Measurements from ENCODE around the gene ZFP36L1.

The ZFP36L1 gene

DNA sequence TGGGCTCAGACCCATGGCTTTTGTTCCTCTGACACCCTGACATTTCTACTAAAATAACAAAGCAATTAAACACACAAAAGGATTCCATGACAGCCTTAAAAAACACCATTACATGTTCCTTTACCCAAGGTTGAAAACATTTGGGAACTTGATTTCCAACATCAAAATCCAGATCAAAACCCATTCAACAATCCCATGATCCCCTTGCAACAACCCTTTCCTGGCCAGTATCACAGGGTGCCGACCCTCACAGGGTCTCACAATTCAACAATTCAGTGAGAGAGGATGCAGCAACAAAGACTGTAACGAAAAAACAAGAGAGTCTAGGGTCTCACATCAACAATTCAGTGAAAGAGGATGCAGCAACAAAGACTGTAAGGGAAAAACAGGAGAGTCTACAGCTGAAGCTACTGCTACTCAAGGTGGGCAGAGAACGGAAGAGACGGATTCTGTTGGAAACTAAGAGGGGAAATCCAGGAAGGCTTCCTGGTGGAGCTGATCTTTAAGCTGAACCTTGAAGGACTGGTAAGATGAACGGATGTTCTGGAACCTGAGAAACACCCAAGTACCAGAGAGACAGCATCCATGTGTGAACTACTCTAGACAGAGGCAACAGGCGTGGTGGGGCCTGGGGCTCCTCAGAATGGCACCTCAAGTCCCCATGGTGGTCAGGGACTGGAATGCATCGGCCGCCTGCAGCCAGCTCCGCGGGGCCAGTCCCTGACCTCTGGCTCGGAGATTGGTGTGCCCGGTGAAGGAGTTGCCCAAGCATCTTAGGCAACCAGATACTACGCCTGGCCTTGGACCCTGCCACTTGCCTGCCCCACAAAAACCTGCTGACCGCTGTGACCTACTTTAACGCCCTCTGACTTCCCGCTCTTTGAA lies 22.7 kb upstream of the ZFP36L1 start:
- peak; percentile 24 for DNase-seq

DNA sequence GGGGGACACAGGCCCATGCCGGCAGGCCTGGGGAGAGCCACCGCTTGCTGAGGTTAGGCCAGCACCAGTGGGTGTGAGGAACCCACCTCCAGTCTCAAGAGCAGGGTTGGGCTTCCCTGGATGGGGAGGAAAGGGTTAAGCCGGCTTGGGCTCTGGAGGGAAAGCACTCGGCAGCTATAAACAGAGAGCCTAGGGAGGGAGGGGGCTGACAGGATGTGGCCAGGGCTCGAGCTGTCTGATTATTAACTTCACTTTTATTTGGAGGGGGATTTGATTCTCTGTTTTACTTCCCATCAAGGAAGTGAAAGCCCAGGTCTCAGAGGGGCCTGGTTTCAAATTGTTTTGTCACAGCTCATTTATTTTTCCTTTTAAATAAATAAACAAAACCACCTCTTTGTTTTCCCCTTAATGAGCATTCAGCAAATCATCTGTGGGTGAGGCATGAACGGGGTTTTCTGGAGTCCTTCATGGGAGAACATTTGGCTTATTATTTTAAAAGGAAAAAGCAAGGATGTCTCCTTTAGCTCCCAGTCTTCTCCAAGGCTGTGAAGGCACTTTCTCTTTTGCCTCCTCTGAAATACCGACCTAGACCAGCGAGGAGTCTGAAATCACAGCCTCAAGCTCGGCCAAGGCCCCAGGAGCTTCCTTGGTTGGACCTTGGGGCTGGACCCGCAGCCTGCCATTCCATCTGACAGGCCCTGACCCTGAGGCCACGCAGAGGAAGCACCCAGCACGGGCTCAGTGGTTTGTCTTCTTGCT lies 21.9 kb upstream of the ZFP36L1 start:
- DNase-seq, result no peak

DNA sequence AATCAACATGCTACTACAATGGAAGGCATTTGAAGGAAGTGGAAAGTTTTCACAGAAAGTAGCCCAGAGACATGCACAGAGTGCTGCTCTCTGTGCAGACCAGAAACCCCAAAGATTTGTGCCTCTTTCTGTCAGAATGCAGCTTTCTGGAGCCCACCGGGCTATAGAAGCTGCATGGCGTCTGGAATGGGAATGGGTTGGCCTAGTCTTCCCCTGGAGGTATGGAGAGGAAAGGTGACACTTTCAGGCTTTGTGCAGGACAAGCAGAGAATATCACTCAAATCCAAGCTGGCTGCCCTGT lies 21.3 kb upstream of the ZFP36L1 start:
- no peak for DNase-seq

DNA sequence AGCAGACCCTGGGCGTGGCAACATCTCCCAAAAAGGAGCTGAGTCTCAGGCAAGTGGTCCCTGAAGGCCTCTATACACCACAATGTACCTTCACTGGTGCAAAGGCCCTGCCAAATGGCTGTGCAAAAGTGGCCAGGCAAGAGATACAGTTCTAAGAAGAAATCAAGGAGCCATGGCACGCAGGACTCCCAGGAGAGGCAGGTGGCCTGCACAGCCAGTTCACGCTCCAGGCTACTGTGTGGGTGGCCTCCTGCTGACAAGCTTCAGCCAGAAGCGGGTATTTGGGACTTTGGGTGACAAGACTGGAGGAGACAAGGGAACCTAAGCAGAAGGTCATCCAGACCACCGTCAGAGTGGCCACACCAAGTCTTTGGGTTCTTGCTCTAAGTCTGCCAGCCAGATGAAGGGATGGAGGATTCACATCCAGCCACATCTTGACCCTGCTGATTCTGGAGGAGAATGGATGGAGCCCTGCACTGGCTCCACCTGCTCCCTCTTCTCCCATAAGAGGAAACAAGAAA lies 20.5 kb upstream of the ZFP36L1 start:
- no peak for DNase-seq

DNA sequence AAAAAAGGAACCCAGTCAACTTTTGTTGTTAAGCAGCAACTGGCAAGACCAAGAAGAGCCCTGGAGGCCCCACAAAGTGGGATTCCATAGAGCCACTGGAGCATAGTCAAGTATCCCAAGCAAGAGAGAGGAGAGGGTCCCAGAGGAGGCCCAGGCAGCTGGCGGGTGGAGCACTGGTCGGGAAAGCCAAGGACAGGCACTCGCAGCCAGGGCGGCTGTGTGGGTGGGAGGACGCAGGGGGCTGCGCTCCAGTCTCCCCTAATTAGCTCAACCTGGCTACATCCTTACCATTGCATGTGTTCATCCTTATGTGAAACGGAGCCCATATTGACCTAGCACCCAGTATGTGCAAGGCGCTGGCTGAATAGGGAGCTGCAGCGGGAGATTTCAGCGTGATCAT lies 18.3 kb upstream of the ZFP36L1 start:
- DNase-seq, result no peak

DNA sequence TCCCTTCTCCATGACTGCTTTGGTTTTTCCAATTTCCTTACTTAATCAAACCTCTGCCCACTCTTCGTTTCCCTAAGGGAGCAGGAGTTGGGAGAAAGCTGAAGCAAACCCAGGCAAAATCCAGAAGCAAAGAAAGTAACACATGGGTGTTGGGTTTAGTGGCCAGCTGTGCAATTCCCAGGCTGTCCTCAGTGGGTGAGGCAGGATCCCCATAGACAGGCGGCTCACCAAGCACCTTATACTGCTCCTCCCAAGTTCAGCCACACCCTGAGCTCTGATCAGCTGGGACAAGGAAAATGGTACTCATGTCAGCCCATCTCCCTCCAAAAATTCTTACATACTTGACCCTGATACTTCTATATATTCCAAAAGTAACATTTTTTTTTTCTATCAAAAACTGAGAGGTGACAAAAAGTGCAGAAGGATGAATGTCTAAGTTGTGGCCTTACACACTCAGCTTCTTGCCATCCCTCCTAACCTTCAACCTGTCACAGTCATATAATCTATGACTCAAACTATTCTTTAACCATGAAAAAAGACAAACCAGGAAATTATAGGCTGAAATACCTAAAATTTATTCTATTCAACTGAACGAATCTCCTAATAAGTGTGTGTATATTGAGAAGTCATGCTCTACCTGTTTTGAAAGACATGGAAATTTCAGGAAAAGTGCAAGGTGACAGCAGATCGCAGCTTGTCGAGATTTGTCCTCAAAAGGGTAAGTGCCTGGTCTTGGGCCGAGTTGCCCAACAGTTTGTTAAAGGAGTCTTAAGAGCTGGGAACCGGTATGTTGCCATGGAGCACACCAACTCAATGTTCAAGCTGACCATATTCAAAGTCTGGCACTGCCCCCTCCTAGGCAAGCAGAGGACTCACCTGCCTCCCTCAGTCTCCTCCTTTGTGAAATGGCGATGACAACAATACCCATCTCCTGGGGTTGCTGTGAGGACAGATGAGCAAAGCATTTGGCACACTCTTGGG lies 17.6 kb upstream of the ZFP36L1 start:
- DNase-seq, result no peak

DNA sequence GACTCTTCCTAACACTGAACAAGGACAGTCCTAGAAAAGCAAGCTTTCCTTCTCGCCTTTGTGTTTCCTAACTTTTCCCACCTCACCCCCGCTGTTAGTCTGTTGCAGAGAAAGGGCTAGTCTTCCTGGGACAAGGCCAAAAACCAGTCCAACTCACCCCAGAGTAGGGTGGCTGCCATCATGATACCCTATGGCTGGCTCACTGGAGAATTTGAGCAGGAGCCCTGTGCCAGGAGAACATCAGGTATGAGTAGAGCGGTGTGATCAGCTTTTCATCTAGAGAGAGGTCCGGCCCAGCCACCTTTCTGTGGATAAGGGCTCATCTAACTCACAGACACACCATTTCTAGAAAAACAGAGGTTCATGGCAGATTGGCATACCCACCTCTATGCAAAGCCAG lies 16.7 kb upstream of the ZFP36L1 start:
- DNase-seq, result no peak

DNA sequence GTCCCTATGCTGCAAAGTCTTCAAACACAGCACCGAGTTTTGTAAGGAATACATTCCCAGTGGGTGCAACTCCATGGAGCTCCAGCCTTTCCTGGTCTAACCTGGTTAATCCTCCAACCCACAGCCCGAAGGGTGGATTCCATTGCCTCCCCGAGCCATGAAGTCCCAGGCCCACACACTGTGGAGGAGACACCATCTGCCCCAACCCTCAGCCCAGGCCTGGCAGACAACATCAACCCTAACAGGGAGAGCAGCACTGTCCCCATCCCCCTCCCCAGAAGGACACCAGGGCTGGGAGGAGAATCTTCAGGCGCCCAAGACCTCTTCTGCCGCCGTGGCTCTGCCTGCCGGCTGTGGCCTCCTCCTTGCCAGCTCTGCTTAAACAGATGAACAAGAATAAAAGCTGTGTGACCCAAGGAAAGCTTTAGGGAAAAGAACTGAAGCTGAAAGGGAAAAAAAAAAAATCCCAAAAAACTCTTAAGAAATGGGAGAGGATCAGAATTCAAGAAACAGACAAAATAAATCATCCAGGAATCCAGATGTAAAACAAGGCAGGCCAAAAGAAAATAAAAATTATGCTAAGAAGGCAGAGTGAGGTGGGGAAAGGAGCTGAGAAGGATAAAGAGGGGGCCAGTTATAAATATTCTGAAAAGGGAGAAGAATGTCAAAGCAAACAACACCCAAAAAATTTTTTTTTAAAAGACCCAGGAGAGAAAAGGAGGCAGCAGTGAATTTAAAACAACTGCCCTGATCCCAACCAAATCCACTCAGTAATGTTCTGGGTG lies 16.0 kb upstream of the ZFP36L1 start:
- no peak for DNase-seq

DNA sequence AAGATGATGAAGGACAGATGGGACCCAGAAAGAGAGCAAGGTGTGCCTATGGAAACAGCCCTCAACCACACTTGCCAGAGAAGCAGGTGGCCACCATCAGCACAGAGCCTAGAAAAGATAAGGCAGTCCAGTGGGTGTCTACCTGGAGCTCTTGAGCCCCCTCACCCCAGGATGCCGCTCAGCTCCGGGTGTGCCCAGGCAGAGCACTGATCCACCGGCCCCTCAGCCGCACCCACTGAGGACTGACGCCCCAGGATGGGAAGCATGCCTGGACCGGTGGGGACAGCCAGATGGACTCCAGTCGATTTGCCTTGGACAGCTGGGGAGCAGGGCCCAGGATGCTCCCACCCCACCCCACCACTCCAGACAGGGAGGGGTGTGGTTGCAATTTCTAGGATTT lies 15.1 kb upstream of the ZFP36L1 start:
- no peak for DNase-seq

DNA sequence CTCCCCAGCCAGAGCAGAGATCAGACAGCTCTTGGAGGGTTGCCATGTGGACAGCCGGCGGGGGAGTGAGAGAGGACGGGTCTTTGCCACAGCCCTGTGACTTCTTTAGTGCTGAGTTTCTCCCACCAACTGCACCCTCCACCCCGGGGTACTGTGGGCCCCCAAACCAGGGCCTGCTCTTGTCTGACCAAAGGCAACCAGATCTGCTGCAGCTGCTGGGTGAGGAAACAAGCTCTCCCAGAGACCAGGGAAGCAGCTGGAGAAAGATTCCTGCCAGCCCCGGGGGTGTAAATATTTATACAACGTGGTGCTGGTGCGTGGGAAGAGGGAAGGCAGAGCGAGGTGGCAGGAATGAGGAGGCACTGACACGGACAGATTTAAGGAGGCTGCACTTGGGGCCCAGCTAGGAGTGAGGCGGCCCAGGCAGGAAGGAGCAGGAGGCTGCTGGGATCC lies 14.3 kb upstream of the ZFP36L1 start:
- no peak for DNase-seq

DNA sequence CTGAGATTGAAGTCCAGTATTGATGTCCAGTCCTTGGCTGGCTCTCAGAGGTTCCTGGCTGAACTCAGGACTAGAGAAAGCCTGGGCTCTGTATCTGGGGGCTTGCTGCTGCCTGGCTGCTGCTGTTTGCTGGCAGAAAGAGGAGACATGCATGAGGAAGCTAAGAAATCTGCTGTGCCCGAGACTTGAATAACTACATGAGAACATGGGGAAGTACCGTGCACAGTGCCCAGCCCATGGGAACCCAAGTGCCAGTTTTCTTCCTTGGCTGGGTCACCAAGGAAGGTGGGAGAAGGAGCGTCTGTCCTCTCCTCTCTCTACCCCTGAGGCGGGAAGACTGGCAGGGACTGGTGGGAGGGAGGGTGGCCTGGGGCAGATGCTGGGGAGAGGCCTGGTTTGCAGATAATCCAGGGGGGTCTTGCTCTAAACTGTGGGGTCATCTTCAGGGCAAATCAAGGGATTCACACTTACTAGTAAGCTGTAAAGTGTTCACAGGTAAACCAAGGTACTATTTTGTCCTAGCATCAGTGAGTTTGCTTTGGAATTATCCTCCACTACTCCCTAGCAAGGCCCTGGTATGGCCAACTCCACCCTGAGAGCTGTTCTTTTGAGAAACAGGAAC lies 13.8 kb upstream of the ZFP36L1 start:
- DNase-seq, result no peak

DNA sequence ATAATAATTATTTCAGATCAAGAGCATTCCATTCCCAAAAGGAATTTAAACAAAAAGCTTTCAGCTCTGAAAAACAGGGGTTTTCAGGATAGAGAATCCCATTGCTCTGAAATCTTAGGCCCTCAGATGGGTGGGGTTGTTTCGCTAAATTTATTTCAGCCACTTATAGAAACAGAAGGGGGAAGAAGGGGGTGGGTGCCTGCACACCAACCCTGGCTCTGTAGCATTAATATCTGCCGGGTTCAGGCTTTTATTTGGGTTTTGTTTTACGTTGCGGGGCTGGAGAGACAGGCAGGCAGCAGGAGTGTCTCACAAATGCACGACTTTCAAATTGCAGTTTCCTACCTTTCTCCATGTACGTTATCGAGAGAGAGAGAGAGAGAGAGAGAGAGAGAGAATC lies 12.5 kb upstream of the ZFP36L1 start:
- no peak for DNase-seq

DNA sequence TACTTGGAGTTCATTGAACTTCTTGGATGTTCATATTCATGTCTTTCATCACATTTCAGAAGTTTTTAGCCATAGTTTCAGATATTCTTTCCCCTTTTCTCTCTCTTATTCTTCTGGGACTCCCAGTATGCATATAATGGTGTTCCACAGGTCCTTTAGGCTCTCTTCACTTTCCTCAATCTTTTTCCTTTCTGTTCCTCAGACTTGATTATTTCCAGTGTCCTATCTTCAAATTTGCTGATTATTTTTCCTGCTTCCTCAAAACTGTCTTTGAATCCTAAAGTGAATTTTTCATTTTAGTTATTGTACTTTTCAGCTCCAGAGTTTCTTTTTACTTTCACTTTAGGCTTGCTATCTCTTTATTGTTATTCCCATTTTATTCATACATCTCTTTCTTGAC lies 8.8 kb upstream of the ZFP36L1 start:
- DNase-seq, result no peak

DNA sequence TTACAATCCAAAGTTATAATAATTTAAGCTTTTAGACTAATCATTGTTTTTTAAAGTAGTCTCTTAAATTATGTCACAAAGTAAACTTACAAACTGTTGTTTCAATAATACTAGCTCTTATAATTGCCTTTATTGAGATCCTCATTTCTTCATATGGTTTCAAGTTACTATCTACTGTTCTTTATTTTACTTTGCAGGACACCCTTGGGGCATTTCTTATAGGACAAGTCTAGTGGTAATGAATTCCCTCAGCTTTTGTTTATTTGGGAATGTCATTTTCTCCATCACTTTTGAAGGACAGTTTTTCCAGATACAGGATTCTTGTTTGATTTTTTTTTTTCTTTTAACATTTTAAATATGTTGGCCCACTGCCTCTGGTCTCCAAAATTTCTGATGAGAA lies 8.1 kb upstream of the ZFP36L1 start:
- DNase-seq, result no peak

DNA sequence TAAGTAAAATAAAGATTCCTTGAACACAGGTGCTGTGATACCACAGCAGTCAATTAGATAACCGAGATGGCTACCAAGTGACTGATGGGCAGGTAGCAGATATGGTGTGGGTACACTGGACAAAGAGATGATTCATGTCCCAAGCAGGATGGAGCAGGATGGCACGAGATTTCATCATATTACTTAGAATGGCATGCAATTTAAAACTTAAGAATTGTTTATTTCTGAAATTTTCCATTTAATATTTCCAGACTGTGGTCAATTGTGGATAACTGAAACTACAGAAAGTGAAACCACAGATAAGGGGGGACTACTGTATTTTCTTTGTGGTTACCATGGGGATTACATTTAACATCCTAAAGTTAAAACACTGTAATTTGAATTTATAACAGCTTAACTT lies 7.5 kb upstream of the ZFP36L1 start:
- DNase-seq, result no peak

DNA sequence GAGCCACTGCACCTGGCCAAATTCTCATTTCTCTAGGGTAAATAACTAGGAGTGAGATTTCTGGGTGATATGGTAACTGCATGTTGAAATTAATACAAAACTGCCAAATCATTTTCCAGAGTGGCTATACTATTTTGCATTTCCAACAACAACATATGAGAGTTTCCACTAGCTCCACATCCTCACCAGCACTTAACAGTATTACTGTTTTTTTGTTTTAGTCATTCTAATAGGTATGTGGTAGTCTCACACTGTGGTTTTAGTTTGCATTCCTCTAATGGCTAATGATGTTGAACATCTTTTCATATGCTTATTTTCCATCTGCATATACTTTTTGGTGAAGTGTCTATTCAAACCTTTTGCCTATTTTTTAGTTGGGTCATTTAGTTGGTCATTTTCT lies 5.8 kb upstream of the ZFP36L1 start:
- DNase-seq, result no peak

DNA sequence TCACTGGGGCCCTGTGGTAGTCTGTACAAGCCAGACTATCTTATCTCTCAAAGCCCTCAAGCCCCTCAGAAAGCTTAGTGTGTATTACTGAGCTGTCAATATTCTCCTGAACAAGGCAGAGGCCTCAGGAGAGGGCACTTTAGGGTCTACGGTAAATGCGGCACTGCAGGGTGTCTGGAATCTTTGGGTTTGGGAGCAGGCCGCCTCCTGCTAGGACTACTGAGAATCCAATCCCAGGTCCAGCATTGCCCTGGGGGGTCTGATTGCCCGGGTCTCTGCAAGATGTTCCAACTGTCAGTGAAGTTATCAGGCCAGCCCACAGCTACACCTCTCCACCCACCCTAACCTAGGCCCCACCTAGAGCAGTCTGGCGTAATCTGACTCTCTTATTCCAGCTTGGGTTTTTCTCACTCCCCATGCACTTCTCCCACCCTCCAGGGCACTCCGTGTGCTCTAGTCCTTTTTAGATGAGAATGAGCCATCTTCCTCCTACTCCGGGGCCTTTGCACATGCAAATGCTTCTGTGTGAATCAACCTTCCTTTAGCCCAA lies 4.3 kb upstream of the ZFP36L1 start:
- no peak for DNase-seq

DNA sequence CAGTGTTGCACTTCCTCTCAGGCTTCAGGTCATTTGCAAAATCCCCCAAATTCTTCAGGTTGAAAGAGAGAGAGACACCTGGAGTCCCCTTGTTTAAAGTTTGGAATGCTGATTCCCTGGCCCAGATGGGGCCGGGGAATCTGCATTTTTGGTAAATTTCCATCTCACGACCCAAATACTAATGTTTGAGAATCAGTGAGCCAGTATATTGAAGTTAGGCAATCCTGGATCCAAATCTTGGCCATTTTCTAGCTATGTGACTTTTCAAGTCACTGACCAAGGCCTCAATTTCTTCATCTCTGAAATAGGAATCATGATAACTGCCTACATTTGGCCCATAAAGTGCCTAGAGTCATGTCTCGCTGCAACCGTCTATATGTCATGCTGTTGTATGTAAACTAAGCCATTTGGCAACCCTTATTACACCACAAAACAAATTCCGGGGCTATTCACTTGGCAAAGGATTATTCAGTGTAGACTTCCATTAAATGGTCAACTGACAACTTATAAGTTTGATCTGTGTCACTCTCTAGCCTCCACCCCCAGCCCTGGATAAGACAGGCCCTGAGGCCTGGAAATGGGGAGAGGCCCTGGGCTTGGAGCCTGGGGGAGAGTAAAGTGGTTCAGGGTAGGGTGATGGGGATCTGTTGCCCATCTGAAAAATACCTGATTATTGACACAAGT lies 3.7 kb upstream of the ZFP36L1 start:
- DNase-seq, result no peak

DNA sequence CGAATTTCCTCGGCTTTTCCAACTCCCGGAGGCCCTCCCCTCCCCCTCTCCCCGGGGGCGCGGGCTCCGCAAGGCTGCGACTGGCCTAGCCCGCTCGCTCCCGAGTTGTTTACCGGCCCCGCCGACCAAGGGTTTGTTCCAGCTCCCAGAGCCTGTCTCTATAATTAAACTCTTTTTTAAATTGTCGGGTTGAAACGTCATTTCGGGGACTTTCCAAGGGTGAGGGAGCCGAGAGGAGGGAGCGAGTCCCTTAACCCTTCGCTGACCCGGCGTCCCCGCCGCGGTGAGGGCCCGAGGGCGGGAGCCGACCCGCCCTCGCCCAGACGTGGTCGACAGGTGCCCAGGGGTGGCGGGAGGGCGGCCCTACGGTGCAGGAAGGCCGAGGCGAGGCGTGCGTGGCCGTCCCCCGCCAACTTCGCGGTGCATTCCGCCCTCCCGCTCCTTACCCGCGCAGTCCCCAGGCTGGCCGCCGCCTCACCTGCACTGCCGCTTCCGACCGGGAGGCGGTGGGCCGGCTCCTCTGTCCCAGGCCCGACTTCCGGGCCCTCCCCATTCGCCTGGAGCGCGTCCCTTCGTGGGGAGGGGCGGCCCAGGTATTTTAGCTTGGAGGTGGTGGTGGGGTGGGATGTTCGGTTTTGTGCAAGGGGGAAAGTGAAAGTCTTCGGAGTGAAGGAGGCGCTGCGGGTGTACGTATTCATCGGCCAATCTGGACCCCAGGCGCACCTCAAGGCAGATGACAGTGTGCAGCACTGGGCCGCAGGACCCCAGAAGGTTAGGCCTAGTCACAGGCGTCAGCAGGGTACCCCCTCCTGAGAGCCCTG lies 2.9 kb upstream of the ZFP36L1 start:
- peak; percentile 81 for DNase-seq
